Loucy (cell line): ENCODE results near the gene BEST3.

Experiments used
- CTCF ChIP-seq: fragments of 200-600 bp; sonication (generic); conservative IDR thresholded peaks from 2 replicates; pipeline ENCODE4 v1.5.1; 2014; ENCODE audit warnings: mild to moderate bottlenecking, antibody characterized with exemption, low read length
- EZH2phosphoT487 ChIP-seq: fragments of 200-600 bp; IDR thresholded peaks from 2 replicates; pipeline ENCODE4 v1.6.1; 2018; ENCODE audit warnings: antibody characterized with exemption, mild to moderate bottlenecking, moderate library complexity, borderline replicate concordance

GRCh38 chr12:69689638-69690037 is 9.5 kb downstream of the BEST3 start:
- no peak for TF ChIP-seq CTCF
- no peak for TF ChIP-seq EZH2phosphoT487
